Measurements from ENCODE around the gene EMP3. TPM values are rescaled to one million over a fixed set of nuclear protein-coding genes. Genes with fewer than 3 reads are reported as not detected.
A peak's percentile ranks its signal among the peaks of the same experiment; 100 is the strongest.

The EMP3 gene
- polyA plus RNA-seq, 3 donors, result 802 to 1,036 (median 996) TPM

- no peaks in the 10 kb centered on the region for H3K27me3 ChIP-seq (ENCODE audit: control insufficient read depth in 2 of 2, insufficient read depth in 2 of 2, low read length in 2 of 2)
- Mint-ChIP-seq H3K9me3 (peaks cover 0 to 8% (median 0%) of the 10 kb centered on the region in 7 donors), H3K36me3 (peaks cover 2 to 6% of the 10 kb centered on the region in 2 donors), H3K4me3 (peak overlapping the region; percentile 89 to 93), H3K27me3 (ENCODE audit: low read depth in 3 of 3) (peaks cover 0 to 5% (median 2%) of the 10 kb centered on the region in 3 donors), H3K4me1 (peaks cover 49% of the 10 kb centered on the region), H3K27ac (peak overlapping the region; percentile 94 to 100 (median 98))
- peak; percentile 92 to 96 (median 92) for DNase-seq
- peak overlapping the region; percentile 94 to 99 for H3K27ac ChIP-seq (ENCODE audit: low read depth in 1 of 2, low read length in 2 of 2)
- peak overlapping the region; percentile 70 for H2AFZ ChIP-seq (ENCODE audit: insufficient read depth, low read depth, low read length, poor library complexity, severe bottlenecking)
- peak overlapping the region; percentile 59 to 89 (median 75) for H3K4me3 ChIP-seq (replicated peaks in 1 of 3; ENCODE audit: low read depth in 2 of 3, low read length in 3 of 3)
- WGBS (ENCODE audit: insufficient coverage), result 0% methylated on average over 21 of the region's 22 CpGs
- H3K9me3 ChIP-seq (replicated peaks in 1 of 2; ENCODE audit: control insufficient read depth in 1 of 2, insufficient read depth in 1 of 2, low read length in 2 of 2), result no peaks in the 10 kb centered on the region
- TF ChIP-seq, protein P1, sequence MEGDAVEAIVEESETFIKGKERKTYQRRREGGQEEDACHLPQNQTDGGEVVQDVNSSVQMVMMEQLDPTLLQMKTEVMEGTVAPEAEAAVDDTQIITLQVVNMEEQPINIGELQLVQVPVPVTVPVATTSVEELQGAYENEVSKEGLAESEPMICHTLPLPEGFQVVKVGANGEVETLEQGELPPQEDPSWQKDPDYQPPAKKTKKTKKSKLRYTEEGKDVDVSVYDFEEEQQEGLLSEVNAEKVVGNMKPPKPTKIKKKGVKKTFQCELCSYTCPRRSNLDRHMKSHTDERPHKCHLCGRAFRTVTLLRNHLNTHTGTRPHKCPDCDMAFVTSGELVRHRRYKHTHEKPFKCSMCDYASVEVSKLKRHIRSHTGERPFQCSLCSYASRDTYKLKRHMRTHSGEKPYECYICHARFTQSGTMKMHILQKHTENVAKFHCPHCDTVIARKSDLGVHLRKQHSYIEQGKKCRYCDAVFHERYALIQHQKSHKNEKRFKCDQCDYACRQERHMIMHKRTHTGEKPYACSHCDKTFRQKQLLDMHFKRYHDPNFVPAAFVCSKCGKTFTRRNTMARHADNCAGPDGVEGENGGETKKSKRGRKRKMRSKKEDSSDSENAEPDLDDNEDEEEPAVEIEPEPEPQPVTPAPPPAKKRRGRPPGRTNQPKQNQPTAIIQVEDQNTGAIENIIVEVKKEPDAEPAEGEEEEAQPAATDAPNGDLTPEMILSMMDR (IDR thresholded peaks at IDR 0.05), result no peak
- intact Hi-C loops (cut with micrococcal nuclease), result loop anchor here (1.0 to 10.0 kb wide), 6 partner anchors 8 to 674 kb away; partner anchors contain the start of genes CARD8 (in 1 of the 2), DBP (in 1 of the 2), GYS1 (in 1 of the 2) and PPP1R15A (in 1 of the 2)
- peak overlapping the region; percentile 92 for H3K4me2 ChIP-seq (replicated peaks; ENCODE audit: extremely low read depth, low read length, poor library complexity, severe bottlenecking)
- H3K4me1 ChIP-seq (ENCODE audit: control insufficient read depth in 1 of 2, insufficient read depth in 2 of 2, low read length in 2 of 2), result peaks cover 47 to 54% of the 10 kb centered on the region in 2 donors
- H4K20me1 ChIP-seq (ENCODE audit: insufficient read depth, low read length), result peaks cover 3% of the 10 kb centered on the region
- peaks cover 39% of the 10 kb centered on the region for H3K79me2 ChIP-seq (ENCODE audit: insufficient read depth, low read length)
- H3K36me3 ChIP-seq (replicated peaks in 1 of 2; ENCODE audit: control insufficient read depth in 1 of 2, insufficient read depth in 2 of 2, low read length in 2 of 2), result no peaks in the 10 kb centered on the region
- H3K9ac ChIP-seq (ENCODE audit: insufficient read depth, low read length, poor library complexity, severe bottlenecking), result peak overlapping the region; percentile 82
These were observed 4.1 kb upstream of the EMP3 start for GRCh38 chr19:48321372-48321621.

DNA sequence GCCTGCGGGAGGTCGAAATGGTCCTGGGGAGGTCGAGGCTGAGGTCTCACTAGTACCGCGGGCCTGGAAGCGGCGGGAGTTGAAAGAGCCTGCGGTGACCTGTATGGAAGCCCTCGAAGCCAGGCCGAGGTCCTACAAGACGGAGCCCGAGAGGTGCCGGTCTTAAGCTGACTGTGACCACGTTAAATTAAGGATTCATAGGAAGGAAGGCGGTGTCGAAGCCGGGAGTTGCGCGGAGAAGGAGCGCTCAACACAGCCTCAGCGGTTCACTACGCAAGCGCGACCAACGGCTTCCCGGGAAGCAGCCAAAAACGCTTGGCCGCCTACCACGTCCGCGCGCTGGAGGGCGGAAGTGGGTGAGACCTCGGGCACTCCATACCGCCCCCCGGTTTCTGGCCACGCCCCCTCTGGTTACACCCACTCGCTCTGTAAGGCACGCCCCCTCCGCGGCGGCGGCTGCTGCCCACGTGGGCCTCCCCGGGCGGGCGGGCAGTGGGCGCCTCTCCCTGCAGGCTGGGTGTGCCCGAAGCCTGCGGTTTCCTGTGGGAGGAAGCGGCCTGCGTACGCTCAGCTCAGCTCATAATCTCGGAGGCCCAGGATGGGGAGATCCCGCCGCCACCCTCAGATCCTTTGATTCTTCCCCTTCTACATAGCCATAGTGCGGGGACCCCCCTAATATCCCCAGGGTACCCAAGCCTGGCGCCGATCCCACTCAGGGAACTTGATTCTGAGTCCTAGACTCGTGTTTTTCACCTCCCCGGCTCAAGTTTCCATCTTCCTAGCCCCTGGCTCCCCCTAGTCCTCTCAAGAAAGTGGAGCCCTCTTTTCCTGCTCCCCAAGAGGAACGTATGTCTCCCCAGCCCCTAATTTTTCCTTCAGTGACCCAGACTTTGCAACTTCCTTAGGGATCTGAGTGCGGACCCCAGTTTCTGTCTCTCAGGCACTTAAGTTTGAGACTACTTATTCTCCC is 3.4 kb upstream of the EMP3 start:
- Histone ChIP-seq H3K36me3 (replicated peaks in 1 of 2; ENCODE audit: control insufficient read depth in 1 of 2, insufficient read depth in 2 of 2, low read length in 2 of 2) (peaks cover 0 to 2% of the 10 kb centered on the region in 2 donors), H3K27ac (ENCODE audit: low read depth in 1 of 2, low read length in 2 of 2) (peak overlapping the region; percentile 94 to 99), H3K4me3 (replicated peaks in 1 of 3; ENCODE audit: low read depth in 2 of 3, low read length in 3 of 3) (peak overlapping the region; percentile 59 to 89 (median 75)), H3K79me2 (ENCODE audit: insufficient read depth, low read length) (peaks cover 46% of the 10 kb centered on the region), H4K20me1 (ENCODE audit: insufficient read depth, low read length) (peaks cover 9% of the 10 kb centered on the region), H3K4me1 (ENCODE audit: control insufficient read depth in 1 of 2, insufficient read depth in 2 of 2, low read length in 2 of 2) (peaks cover 53 to 60% of the 10 kb centered on the region in 2 donors), H3K27me3 (ENCODE audit: control insufficient read depth in 2 of 2, insufficient read depth in 2 of 2, low read length in 2 of 2) (no peaks in the 10 kb centered on the region), H2AFZ (ENCODE audit: insufficient read depth, low read depth, low read length, poor library complexity, severe bottlenecking) (peak overlapping the region; percentile 70), H3K4me2 (replicated peaks; ENCODE audit: extremely low read depth, low read length, poor library complexity, severe bottlenecking) (peak overlapping the region; percentile 92), H3K9me3 (replicated peaks in 1 of 2; ENCODE audit: control insufficient read depth in 1 of 2, insufficient read depth in 1 of 2, low read length in 2 of 2) (no peaks in the 10 kb centered on the region), H3K9ac (ENCODE audit: insufficient read depth, low read length, poor library complexity, severe bottlenecking) (peak overlapping the region; percentile 82)
- Mint-ChIP-seq H3K27me3 (ENCODE audit: low read depth in 3 of 3) (peaks cover 0 to 3% (median 2%) of the 10 kb centered on the region in 3 donors), H3K36me3 (peaks cover 6 to 12% of the 10 kb centered on the region in 2 donors), H3K27ac (peak overlapping the region; percentile 99 to 100 (median 99)), H3K9me3 (peaks cover 0 to 8% (median 0%) of the 10 kb centered on the region in 7 donors), H3K4me3 (peak overlapping the region; percentile 89 to 93), H3K4me1 (peaks cover 53% of the 10 kb centered on the region)
- intact Hi-C loops (cut with micrococcal nuclease), result loop anchor here (1.0 to 10.0 kb wide), 6 partner anchors 7 to 673 kb away; partner anchors contain the start of genes CARD8 (in 1 of the 2), DBP (in 1 of the 2), GYS1 (in 1 of the 2) and PPP1R15A (in 1 of the 2)
- TF ChIP-seq, protein P1 (IDR thresholded peaks at IDR 0.05), result no peak
- 0% methylated on average over 59 of the region's 63 CpGs for WGBS (ENCODE audit: insufficient coverage)
- peak; percentile 98 to 99 (median 99) for DNase-seq
